Transverse colon (tissue), 4 donors: ENCODE data around the gene STYK1.

Source experiments
- EP300 ChIP-seq: sonication (generic); formaldehyde crosslinking; IDR thresholded peaks from one replicate; pipeline ENCODE4 v1.6.1; 2017; ENCODE audit warnings: antibody characterized with exemption, low read depth
- POLR2A ChIP-seq: fragments of 450-650 bp; IDR thresholded peaks from one replicate; pipeline ENCODE4 v1.6.1; 2016; ENCODE audit warnings: antibody characterized with exemption, mild to moderate bottlenecking, moderate library complexity
- POLR2AphosphoS5 ChIP-seq, 3 donors: sonication (generic); formaldehyde crosslinking; IDR thresholded peaks; one replicate each; pipeline ENCODE4 v1.6.1; 2016; ENCODE audit warnings: antibody characterized with exemption in 3 of 3
- TF ChIP-seq, protein P1 (sequence below), 5 experiments: fragments of 200-600 bp in 3 of 5; fragments of 450-650 bp in 2 of 5; sonication (generic) in 3 of 5; IDR thresholded peaks; 1 replicate in 2 of 5; 2 replicates in 3 of 5; pipeline ENCODE4 v1.5.1; 2016 to 2017; ENCODE audit warnings: antibody characterized with exemption in 5 of 5, inconsistent platforms in 3 of 5, mild to moderate bottlenecking in 2 of 5, moderate library complexity in 1 of 5

DNA sequence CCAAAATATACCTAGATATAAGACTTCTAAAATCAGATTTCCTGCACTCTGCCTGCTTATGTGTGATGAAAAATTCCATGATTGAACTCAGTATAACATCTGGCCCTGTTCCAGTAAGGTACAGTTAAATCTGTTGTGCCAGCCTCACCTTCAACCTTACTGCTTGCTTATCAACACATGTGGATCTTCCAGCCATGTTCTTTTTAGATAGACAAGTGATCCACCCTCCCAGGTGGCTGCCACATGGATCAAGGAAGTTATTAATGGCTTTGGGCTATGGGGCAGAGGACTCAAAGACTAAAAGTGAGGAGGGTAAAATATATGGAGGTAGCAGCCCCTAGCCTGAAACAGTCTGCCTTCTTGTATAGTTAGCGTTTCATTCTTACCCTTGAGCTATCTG, 35.1 kb downstream of the STYK1 start:
- TF ChIP-seq, protein P1, sequence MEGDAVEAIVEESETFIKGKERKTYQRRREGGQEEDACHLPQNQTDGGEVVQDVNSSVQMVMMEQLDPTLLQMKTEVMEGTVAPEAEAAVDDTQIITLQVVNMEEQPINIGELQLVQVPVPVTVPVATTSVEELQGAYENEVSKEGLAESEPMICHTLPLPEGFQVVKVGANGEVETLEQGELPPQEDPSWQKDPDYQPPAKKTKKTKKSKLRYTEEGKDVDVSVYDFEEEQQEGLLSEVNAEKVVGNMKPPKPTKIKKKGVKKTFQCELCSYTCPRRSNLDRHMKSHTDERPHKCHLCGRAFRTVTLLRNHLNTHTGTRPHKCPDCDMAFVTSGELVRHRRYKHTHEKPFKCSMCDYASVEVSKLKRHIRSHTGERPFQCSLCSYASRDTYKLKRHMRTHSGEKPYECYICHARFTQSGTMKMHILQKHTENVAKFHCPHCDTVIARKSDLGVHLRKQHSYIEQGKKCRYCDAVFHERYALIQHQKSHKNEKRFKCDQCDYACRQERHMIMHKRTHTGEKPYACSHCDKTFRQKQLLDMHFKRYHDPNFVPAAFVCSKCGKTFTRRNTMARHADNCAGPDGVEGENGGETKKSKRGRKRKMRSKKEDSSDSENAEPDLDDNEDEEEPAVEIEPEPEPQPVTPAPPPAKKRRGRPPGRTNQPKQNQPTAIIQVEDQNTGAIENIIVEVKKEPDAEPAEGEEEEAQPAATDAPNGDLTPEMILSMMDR (IDR thresholded peaks at IDR 0.05) = no peak
- no peak for TF ChIP-seq POLR2A
- TF ChIP-seq POLR2AphosphoS5 (IDR thresholded peaks at IDR 0.05) = no peak
- TF ChIP-seq EP300 = no peak
